HG02588 (cell line): Measurements from ENCODE around the gene GZMB.
A peak's percentile ranks its signal among the peaks of the same experiment; 100 is the strongest.
"Not testable (repeated sequence)": the region's sequence is repeated elsewhere in the genome, so short reads cannot be mapped to it uniquely, and the experiment has no call there.

ENCODE experiments used
- ATAC-seq: cut with Tn5 transposase; IDR thresholded peaks from one replicate; pipeline ENCODE4 v1.9.1; 2021; ENCODE audit warnings: mild to moderate bottlenecking, moderate library complexity; ENCODE audit not compliant: unreplicated experiment

GZMB gene

GRCh38 chr14:24631749-24632335, 2.1 kb downstream of the GZMB start:
- ATAC-seq = no peak

GRCh38 chr14:24630872-24631477, 3.0 kb downstream of the GZMB start:
- ATAC-seq = no peak

- no peak for ATAC-seq
Observed at GRCh38 chr14:24630087-24630871, 3.7 kb downstream of the GZMB start.

- ATAC-seq = no peak
Observed at GRCh38 chr14:24629521-24629920, 4.5 kb downstream of the GZMB start.

- ATAC-seq = no peak
Observed at GRCh38 chr14:24613747-24614146, 20.2 kb downstream of the GZMB start.

GRCh38 chr14:24613241-24613640, 20.7 kb downstream of the GZMB start:
- no peak for ATAC-seq

GRCh38 chr14:24612196-24612595, 21.8 kb downstream of the GZMB start:
- no peak for ATAC-seq

- no peak for ATAC-seq
Observed at GRCh38 chr14:24609655-24610344, 24.2 kb downstream of the GZMB start, which contains the start of gene GZMH. TSS of gene GZMH (minus strand) at chr14:24609685. CDS start at chr14:24609613, 72 bp downstream.

GRCh38 chr14:24607635-24608514, 26.1 kb downstream of the GZMB start:
- ATAC-seq = no peak

- ATAC-seq = no peak
Observed at GRCh38 chr14:24607081-24607480, 26.9 kb downstream of the GZMB start.

- no peak for ATAC-seq
Observed at GRCh38 chr14:24606297-24606696, 27.7 kb downstream of the GZMB start.

- ATAC-seq = peak; percentile 84
Observed at GRCh38 chr14:24605435-24606190, 28.4 kb downstream of the GZMB start.

GRCh38 chr14:24597403-24597802, 36.6 kb downstream of the GZMB start:
- ATAC-seq = no peak

GRCh38 chr14:24595073-24595808, 38.7 kb downstream of the GZMB start:
- no peak for ATAC-seq

- not testable (repeated sequence) for ATAC-seq
Observed at GRCh38 chr14:24591004-24591403, 43.0 kb downstream of the GZMB start.

GRCh38 chr14:24584402-24584801, 49.6 kb downstream of the GZMB start:
- not testable (repeated sequence) for ATAC-seq
